ENCODE data around the gene M1AP. TPM values are rescaled to one million over a fixed set of nuclear protein-coding genes. Genes with fewer than 3 reads are reported as not detected.
A peak's percentile ranks its signal among the peaks of the same experiment; 100 is the strongest.

Gene M1AP
- total and polyA plus RNA-seq, 2 of the 8 experiments (the other 6 are each of a cell fraction or from before 2014, with no cell fraction given) = 4.8 TPM

- no peak for FAIRE-seq
- 35% methylated on average over 15 of the region's 15 CpGs; no CpG with 5 or more reads in 1 of the 2 experiments for WGBS, 2 experiments (ENCODE audit: extremely low coverage in 1 of 2, insufficient coverage in 1 of 2, insufficient read length in 1 of 2, insufficient replicate concordance in 2 of 2, low coverage in 1 of 2, low lambda C conversion rate in 2 of 2, missing lambda C conversion rate in 1 of 2)
- Histone ChIP-seq H3K9me3 (ENCODE audit: insufficient read depth in 2 of 2, low read depth in 1 of 2, low read length in 1 of 2) (no peaks in the 10 kb centered on the region), H2AK5ac (ENCODE audit: low read depth, low read length) (no peak overlapping the region), H4K91ac (replicated peaks; ENCODE audit: insufficient read length, low read length) (no peak overlapping the region), H2BK20ac (ENCODE audit: low read length) (no peak overlapping the region), H3K27ac (ENCODE audit: low read depth, low read length) (no peak overlapping the region), H3K23me2 (ENCODE audit: low read depth, low read length) (peaks cover 11% of the 10 kb centered on the region; the same call in 1 of the 2 replicates), H3K4ac (replicated peaks; ENCODE audit: insufficient read length, low read depth, low read length) (no peak overlapping the region), H3K4me1 (replicated peaks in 1 of 4; ENCODE audit: control insufficient read depth in 3 of 4, insufficient read depth in 4 of 4, low read length in 3 of 4) (peaks cover 0 to 7% (median 4%) of the 10 kb centered on the region in 4 experiments; a peak in 2 of 7 replicates), H3K79me1 (ENCODE audit: low read depth, low read length) (no peaks in the 10 kb centered on the region), H3K18ac (ENCODE audit: extremely low read depth, low read length) (no peak overlapping the region; the same call in 1 of the 2 replicates), H3K27me3 (replicated peaks in 1 of 4; ENCODE audit: control insufficient read depth in 3 of 4, extremely low read depth in 1 of 4, insufficient read depth in 3 of 4, low read length in 3 of 4) (peaks cover 12 to 21% (median 19%) of the 10 kb centered on the region in 4 experiments), H3K4me2 (ENCODE audit: insufficient read depth in 1 of 2, low read depth in 2 of 2, low read length in 2 of 2) (peak overlapping the region; percentile 90 to 91), H3K4me3 (ENCODE audit: extremely low read depth in 1 of 4, insufficient read depth in 2 of 4, low read depth in 3 of 4, low read length in 4 of 4) (peak overlapping the region; percentile 44 to 68 (median 56); a peak in 7 of 8 replicates), H4K8ac (ENCODE audit: extremely low read depth, insufficient read depth, low read length) (no peak overlapping the region; the same call in 1 of the 2 replicates), H3K23ac (ENCODE audit: insufficient read length) (no peak overlapping the region), H3K14ac (ENCODE audit: insufficient read length) (no peak overlapping the region), H3K9ac (replicated peaks in 1 of 4; ENCODE audit: extremely low read depth in 1 of 4, low read depth in 3 of 4, low read length in 3 of 4) (no peak overlapping the region; a peak in 1 of 7 replicates), H3K36me3 (ENCODE audit: control insufficient read depth in 2 of 4, insufficient read depth in 4 of 4, low read length in 3 of 4) (no peaks in the 10 kb centered on the region), H4K5ac (ENCODE audit: insufficient read length, low read depth, low read length) (no peak overlapping the region), H4K20me1 (replicated peaks in 1 of 2; ENCODE audit: control insufficient read depth in 1 of 2, insufficient read depth in 2 of 2, low read length in 2 of 2) (peaks cover 0 to 3% of the 10 kb centered on the region in 2 experiments), H2BK12ac (ENCODE audit: low read depth, low read length) (no peak overlapping the region), H2BK120ac (replicated peaks; ENCODE audit: low read depth, low read length) (no peak overlapping the region), H3K56ac (replicated peaks; ENCODE audit: insufficient read length, low read depth, low read length) (no peak overlapping the region), H2AFZ (ENCODE audit: low read length) (peak overlapping the region; percentile 28; the same call in 1 of the 2 replicates), H3K79me2 (ENCODE audit: control insufficient read depth in 1 of 2, insufficient read depth in 2 of 2, low read length in 2 of 2) (no peaks in the 10 kb centered on the region), H2BK5ac (ENCODE audit: low read depth, low read length) (no peak overlapping the region), H2BK15ac (ENCODE audit: low read length) (no peak overlapping the region)
- ChIA-PET POLR2A (ENCODE audit: partially characterized antibody) (interaction anchor here (1.2 kb wide), 1 partner anchor 8 kb away, joined by 3 read pairs; no protein-coding TSS in a partner anchor), CTCF (ENCODE audit: partially characterized antibody) (interaction anchor here (1.3 kb wide), 1 partner anchor 13 kb away, joined by 3 read pairs; no protein-coding TSS in a partner anchor)
- 0 out of 2 replicates have a peak, but pooled peaks have one; percentile 9 for TF ChIP-seq MAX (IDR thresholded peaks at IDR 0.05)
- TF ChIP-seq EGR1 (IDR thresholded peaks at IDR 0.05; ENCODE audit: borderline replicate concordance, low read depth, low read length) = no peak
- DNase-seq (ENCODE audit: low read depth in 1 of 2, low spot score in 2 of 2) = no peak
These were observed 5.5 kb upstream of the M1AP start for GRCh38 chr2:74653589-74653984.
